Islet of Langerhans (tissue), 1 donor: ENCODE results near the gene HUNK.

Experiments used
- FAIRE-seq: peaks from one replicate; lab custom pipeline; 2011; peaks lifted over from hg19 to GRCh38; lab: Jason Lieb, UNC

HUNK gene

DNA sequence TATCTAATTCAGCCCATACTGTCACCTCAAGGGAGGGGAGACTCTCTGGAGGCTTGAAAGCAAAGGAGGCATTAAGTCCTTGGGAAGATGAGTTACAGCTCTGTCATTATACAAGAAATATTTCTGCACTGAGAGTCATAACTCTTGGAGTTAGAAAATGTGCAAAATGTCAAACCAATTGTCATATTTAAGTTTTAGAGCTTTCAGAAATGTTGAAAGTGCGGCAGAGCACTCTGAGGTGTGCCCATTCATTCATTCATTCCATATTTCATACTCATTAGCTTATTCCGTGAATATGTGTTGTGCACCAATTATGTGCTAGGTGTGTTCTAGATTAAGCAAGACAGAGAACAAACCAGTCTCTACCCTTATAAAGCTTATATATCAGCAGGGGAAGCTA lies 87.1 kb downstream of the HUNK start:
- FAIRE-seq, result no peak

DNA sequence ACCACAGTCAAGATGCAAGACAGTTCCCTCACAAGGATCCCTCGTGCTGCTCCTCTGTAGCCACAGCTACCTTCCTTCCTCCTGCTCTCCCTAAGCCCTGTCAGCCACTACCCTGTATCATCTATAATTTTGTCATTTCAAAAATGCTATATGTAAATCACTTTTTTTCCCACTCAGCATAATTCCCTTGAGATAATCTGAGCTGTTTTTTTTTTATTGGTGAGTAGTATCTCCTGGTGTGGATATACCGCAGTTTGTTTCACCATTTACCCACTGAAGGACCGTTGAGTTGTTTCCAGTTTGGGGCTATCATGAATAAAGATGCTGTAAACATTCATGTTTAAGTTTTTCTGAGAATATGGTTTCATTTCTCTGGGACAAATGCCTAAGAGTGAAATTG lies 88.2 kb downstream of the HUNK start:
- no peak for FAIRE-seq

DNA sequence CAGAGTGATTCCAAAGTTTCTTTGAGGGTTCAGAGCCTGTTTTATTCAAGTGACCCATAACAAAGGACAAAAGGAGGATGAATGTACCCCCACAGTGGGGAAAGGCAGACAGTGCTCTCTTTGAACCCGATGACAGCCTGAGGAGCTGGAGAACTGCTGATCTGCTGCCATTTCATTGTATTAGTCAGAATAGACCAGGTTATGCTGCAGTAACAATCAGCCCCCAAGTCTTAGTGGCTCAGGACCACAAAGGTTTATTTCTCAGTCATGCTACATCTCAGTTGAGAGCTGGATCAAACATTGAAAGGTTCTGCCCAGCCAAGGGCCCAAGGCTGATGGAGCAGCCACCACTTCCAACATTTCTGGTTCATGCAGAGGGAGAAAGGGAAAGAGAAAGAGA lies 88.9 kb downstream of the HUNK start:
- no peak for FAIRE-seq

DNA sequence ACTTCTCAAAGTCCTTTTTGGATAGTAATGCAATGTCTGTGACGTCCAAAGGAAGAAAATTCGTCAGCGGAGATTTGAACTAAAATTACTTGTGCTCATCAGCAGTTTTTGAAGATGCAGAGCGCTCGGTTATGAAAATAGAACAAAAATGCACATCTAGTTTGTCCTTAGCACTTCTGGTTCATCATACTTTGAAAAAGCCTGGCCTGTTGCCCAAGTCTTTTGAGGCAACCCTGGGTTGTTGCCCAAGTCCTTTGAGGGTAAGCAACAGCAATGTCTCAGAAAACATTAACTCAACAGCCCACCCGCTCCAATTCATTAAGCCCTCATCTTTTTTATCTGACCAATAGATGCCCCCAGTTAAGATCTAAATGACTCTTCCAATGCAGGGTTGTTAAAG lies 91.9 kb downstream of the HUNK start:
- no peak for FAIRE-seq

DNA sequence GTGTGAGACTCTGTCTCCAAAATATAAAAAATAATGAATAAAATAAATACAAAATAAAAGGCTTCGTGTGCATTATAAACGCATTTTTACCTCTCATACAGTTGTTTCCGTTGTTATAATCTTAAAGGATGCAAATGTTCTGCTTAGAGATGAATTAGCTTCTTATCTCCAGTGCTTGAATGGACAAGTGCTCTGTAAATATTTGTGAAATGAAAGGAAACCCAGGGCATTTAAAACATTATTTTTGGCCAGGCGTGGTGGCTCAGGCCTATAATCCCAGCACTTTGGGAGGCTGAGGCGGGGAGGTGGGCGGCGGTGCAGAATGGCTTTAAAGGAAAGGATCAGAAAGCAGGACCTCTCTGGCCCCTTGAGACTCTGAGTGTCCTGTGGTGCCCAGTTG lies 94.5 kb downstream of the HUNK start:
- no peak for FAIRE-seq

DNA sequence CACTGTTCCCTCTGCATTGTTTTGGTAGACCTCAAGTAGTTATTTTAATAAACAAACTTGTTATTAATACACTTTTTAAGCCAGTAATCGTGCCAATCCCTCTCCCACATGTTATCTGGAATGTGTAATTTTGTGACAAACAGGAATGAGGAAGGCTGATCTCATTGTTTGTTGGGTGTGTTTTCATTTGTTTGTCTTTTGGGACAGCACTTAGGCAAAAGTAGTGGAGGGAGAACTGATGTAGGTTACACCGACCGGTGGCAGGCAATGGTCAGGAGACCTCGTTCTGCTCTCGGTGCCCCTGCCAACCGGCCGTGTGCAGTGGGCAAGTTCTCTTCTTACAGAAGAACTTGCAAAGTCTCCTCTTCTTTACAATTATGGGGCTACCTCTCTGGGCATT lies 99.8 kb downstream of the HUNK start:
- FAIRE-seq, result no peak

DNA sequence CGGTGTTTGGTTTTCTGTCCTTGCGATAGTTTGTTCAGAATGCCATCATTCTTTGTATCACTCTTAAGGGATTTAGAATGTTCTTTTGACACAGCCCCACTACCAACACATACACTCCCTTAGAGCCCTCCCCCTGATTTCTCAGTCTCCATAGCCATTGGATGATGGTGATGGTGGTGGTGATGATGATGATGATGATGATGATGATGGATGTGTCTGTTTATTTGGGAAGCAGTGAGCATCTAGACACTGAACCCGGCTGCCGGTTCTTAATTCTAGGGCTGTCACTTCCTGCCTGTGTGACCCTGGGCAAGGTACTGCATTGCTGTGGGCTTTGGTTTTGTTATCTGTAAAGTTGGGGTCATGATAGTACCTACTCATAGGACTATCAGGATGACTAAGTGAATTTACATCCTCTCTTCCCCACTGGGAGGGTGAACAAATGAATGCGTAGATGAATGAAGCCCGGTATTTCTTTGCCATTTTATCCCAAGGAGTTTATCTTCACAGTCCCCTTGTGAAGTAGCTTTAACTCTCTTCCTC lies 100.7 kb downstream of the HUNK start:
- no peak for FAIRE-seq

DNA sequence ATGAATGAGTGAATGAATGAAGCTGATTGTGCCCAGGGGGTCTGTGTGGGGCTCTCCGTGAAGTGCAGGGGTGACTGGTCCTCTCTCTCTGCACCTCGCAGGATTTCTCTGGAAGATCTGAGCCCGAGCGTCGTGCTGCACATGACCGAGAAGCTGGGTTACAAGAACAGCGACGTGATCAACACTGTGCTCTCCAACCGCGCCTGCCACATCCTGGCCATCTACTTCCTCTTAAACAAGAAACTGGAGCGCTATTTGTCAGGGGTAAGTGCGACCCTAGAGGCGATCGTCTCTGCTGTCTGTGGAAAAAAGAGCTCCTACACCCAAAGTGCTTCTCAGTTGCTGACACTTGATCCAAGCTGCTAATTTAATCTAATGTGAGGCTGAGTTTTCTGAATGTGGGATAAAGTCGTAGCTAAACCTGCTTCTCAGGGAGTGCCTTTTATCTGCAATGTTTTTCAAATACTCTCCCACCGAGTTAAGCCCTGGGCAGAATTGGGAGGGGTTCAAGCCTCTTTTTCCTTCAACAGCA lies 101.7 kb downstream of the HUNK start:
- no peak for FAIRE-seq

DNA sequence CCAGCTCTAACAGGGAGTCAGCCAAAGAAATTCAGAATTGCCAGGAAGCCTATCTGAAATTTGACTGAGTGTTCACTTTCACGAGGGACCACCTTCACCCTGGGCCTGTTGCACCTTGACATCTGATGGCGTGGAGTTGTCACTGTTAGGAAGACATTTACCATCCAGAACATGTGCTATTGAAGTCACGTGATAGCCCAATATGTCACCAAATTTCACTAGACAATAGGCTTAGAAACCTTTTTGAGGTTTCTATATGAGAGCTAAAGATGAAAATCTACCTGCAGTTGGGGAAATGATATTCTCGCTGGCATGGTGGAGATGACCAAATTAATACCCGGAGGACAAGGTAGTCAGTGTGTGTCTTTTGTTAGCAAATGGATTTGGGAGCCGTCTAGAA lies 102.7 kb downstream of the HUNK start:
- no peak for FAIRE-seq

DNA sequence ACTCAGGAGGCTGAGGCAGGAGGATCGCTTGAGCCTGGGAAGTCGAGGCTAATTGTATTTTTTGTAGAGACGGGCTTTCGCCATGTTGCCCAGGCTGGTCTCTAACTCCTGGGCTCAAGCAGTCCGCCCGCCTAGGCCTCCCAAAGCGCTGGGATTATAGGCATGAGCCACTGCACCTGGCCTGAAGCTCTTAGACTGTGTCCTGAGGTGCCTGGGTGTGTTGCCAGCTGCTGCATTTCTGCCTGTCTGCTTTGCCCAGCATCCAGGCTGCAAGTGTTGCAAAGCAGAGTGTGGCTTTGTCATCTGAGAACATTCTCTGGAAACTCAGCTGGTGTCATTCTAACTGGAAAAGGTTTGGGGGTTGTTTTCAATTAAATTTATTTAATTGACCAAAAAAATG lies 105.0 kb downstream of the HUNK start:
- FAIRE-seq, result no peak

DNA sequence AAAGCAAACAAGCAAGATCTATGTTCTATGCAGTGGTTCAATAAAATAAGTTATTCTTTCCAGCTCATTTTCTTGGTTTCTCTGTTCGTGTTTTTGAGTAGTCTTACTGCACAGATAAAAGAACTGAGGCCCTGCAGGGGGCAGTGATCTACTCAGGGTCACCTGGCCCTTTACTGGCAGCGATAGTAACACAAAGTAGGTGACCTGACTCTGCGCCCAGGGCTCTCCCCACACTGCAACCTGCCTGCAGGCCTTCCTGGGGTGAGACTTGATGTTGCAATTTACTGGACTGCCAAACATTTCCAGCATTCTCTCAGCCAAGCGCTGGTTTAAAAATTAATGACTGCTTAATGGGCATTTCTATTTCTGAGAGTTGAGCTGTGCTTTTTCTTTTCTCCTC lies 110.3 kb downstream of the HUNK start:
- no peak for FAIRE-seq

DNA sequence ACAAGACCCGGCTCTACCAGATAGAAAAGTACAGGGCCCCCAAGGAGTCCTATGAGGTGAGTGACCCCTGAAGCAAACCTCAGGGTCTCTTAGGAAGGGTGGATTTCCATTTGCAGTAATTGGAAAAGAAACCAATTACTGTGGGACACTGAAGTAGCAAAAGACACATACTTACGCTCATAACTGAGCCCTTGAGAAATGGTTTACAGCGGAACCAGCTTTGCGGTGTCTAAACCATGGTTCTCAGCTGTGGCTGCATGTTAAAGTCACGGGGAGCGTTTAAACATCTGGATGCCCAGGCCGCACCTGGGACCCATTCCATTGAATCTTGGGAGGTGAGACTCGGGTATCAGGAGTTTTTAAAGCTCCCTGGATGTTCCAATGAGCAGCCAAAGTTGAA lies 110.7 kb downstream of the HUNK start:
- FAIRE-seq, result no peak

DNA sequence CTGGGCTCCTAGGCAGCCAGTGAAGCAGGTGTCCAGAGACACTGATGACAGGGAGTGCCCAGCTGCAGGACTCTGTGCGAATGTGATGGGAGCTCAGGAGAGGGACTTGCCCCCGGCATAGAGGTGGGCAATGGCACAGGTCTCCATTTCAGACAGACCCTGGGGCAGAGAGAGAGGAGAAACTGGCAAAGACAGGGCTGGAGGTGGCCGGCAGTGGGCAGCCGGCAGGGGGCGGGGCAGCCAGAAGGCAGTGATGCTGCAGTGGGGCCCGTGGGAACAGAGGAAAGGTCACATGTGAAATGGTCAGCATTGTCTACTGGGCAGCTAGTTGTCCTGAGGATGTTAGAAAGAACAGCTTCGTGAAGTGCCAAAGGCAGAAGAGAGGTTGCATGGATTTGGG lies 112.6 kb downstream of the HUNK start:
- no peak for FAIRE-seq

DNA sequence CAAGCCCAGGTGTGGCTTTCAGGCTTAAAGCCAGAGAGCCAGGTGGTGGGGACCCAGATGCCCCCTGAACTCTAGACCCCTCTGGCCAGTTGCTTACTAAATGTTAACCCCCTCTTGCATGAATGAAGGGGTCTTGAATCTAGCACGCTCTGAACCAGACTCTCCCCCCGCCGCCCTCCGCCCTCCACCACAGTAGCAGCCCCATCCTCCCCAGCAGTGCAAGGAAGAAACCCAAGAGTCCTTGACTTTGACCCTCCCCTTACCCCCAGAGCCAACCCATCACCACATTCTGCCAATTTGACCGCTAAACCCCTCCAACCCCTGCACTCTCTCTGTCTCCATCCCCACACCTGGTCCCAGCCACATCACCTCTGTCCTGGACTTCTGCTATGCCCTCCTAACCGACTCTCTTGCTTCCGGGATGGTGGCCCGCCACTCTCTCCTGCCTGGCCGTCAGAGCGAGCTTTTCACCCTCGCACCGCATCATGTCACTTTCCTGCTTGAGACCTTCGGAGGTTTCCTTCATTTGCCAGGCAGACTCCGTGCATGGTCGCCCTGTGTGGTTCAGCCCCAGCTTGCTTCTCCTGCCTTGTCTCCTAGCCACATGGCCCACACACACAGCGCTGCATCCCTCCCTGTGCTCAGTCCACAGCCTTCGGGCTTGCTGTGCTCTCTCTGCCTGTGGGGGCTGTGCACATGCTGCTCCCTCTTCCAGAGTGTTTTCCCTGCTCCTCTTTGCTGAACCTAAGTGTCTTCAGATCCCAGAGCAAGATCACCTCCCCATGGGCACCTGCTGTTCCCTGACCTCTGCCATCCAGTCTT lies 113.4 kb downstream of the HUNK start:
- FAIRE-seq, result no peak

DNA sequence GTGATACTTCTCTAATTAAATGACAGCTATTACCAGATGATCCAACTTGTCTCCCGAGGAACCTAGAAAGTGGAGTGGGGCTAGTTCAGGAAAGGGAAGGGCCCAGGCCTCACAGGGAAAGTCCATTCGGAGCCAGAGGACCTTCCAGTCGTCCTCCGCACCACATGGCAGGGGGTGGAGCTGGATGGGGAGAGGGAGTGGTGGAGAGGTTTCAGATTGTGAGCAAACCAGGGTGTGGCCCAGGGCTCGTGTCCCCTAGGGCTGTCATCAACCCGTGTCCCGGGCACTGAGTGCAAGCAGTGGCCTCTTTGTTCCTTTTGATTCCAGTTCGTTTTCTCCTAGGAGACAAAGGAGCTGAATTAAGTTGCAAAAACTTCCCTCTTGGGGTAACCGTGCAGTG lies 114.9 kb downstream of the HUNK start:
- FAIRE-seq, result no peak

DNA sequence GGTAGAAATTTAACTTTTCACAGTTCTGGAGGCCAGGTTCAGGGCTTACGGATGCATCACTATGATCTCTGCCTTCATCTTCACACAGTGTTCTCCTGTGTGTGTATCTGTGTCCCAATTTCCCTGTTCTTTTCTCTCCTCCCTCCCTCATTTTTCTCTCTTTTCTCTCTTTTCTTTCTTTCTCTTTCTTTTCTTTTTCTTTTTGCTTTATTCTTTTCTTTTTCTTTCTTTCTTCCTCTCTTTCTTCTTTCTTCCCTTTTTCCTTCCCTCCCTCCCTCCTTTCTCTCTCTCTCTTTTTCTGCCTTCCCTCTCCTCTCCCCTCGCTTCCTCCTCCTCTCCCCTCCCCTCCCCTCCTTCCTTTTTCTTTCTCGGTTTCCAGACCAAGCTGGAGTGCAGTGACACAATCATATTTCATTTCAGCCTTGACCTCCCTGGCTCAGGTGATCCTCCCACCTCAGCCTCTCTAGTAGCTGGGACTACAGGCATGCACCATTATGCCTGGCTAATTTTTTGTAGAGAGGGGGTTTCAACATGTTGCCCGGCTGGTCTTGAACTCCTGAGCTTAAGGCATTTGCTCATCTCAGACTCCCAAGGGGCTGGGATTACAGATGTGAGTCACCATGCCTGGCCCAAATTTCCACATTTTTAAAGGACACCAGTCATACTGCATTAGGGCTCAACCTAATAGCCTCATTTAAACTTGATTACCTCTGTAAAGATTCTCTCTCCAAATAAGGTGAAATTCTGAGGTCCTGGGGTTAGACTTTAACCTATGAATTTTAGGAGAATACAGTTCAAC lies 115.9 kb downstream of the HUNK start:
- FAIRE-seq, result no peak

DNA sequence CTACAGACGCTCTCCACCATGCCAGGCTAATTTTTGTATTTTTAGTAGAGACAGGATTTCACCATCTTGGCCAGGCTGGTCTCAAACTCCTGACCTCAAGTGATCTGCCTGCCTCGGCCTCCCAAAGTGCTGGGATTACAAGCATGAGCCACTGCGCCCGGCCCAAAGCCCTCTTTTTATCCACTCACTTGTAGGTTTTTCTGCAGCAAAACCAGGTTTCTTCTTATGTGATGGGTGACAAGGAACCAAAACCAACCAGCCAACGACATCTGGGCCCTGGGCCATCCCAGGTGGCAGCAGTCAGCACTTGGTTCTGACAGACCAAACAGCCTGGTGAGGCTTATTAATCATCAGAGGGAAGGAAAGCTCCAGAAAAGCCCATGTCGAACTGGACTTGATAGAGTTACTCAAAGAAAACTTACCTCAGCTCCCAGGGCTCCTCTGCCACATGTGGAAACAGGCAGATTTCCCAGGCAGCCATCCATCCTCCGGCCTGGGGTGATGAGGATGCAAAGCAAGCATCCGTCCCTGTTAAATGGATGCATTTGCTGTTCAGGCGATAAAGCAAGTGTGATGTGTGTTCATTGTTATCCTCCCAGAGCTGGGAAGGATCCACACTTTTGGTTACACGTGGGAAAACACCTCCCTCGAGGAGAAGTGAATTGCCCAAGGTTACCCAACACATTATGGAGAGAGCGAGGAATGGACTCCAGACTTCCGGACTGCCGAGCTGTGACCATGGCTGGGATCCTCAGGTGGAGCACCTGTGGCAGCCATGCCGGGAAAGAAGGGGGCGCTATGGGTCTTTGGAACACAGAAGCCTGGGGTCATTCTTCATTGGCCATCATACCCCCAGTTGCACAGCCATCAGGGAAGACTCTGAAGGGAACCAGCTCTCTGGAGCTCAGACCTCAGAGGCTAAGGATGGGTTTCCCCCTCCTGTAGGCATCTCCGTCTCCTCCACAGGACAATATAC lies 118.8 kb downstream of the HUNK start:
- FAIRE-seq, result no peak

DNA sequence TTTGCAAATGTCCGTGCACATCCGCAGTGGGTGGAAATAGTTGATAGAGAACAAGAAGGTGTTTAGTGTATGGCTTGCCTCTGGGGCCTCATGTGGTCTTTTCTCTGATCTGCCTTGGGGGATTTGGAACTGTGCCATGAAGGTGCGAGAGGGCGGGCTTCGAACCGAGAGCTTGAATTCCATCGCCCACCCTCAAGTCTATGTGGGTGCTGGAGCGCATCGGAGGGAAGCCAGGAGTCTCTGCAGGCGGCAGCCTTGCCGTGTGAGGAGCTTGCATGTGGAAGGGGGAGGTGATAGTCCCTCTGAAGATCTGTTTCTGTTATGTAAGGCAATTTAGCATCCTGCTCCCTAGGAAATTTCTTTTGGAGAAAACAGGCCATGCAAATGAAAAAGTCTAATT lies 119.6 kb downstream of the HUNK start:
- FAIRE-seq, result no peak

DNA sequence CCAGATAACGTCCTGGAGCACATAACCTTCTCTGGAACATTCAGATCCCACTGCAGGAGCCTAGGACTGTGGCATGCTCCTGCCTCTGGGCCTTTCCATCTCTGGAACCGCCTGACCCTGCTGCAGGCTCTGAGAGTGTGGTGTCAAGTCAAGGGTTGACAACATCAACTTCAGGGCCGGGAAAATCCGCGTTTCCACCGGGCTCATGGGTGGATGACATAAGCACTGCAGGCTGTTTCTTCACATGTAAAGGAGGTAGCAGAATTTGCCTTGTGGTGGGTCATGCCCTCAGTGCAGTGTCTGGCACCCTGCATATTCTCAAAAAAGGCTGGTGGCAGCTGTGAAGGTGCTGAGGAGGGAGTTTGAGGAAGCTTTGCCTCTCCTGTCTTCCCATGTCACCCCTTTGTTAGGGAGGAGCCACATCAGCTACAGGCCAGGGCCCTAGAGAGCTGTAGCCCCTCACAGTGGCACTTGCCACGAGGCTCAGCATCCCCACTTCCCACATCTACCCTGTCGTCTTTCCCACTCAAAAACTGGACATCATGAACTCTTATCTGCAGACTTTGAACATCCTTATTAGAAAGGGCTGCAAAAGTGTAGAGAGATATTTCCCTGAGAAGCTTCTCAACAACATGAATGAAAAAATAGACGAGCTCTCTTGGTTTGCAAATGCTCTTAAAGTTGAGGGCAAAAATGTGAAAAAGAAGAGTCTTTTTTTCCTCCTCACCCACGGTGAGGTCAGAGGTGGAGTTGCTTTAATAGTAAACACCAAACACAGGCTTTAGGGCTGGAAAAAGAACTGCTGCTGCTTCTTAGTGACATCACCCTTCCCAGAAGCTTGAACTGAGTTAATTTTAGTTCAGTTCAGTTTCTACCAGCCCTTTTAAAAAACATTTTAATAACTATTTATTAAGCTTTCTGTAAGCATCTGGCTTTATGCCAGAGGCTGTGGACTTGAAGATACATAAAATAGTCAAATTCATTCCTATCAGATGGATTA lies 121.3 kb downstream of the HUNK start:
- no peak for FAIRE-seq

DNA sequence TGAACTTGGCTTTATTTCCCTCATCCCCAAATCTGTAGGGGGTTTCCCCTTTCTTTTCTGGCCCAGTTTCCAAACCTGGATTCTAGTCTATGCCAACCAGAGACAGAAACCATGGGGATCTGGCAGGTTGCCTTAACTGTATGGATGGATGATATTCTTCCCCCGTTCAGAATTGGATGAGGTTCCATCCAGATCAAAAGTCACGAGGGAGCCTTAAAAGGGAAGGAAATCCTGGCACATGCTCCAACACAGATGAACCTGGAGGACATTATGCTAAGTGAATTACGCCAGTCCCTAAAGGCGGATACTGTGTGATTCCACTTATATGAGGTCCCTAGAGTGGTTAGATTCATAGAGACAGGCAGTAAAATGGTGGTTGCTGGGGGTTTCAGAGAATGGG lies 124.4 kb downstream of the HUNK start:
- FAIRE-seq, result no peak
